Measurements from ENCODE around the gene TBCCD1. TPM values are rescaled to one million over a fixed set of nuclear protein-coding genes. Genes with fewer than 3 reads are reported as not detected.

TBCCD1 gene
- total RNA-seq, 1 donor from 2014 or later, result 19.5 TPM

- no peak overlapping the region for H3K27ac Mint-ChIP-seq (ENCODE audit: unreplicated experiment)
- DNase-seq (ENCODE audit: low spot score), result no peak
- no peak overlapping the region for H3K4me3 Mint-ChIP-seq (ENCODE audit: unreplicated experiment)
- no peak for TF ChIP-seq CTCF (IDR thresholded peaks at IDR 0.05; ENCODE audit: unreplicated experiment)
- peaks cover 3% of the 10 kb centered on the region for H3K27me3 Mint-ChIP-seq (ENCODE audit: unreplicated experiment)
- H3K4me1 Mint-ChIP-seq (ENCODE audit: unreplicated experiment), result no peaks in the 10 kb centered on the region
- no peaks in the 10 kb centered on the region for H3K9me3 Mint-ChIP-seq (ENCODE audit: unreplicated experiment)
- no peaks in the 10 kb centered on the region for H3K36me3 Mint-ChIP-seq (ENCODE audit: low read depth, unreplicated experiment)
Observed at GRCh38 chr3:186515125-186515524, 52.0 kb downstream of the TBCCD1 start.

DNA sequence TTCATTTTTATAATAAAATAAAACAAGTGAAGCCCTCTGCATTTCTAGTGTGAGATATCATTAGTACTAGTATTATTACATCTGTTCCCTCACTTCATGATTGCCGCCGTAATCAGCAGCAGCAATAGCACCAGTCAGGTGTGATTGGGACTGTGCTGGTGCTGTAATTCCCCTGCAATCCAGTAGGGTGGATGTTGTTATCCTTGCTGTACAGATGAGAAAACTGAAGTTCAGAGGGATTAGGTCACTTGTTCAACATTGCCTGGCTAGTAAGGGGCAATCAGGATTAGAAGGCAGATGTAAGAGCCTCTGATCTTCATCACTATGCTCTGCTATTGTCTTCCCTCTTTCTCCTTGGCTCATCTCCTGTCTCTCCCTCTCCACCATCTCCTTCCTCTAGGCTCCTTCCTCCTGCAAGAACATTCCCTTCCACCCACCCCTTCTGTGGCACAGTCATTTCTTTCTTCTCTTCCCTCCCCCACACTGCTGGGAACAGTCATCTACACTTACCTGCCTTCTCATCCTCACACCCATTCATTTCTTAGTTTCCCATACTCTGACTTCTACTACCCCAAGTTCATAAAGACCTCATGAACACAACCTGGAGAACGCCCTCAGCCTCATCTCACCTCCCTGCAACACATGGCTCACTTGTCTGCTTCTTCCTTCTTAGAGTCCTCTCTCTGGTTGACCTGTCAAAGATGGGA lies 52.7 kb downstream of the TBCCD1 start:
- Mint-ChIP-seq H3K36me3 (ENCODE audit: low read depth, unreplicated experiment) (no peaks in the 10 kb centered on the region), H3K9me3 (ENCODE audit: unreplicated experiment) (no peaks in the 10 kb centered on the region), H3K27me3 (ENCODE audit: unreplicated experiment) (peaks cover 3% of the 10 kb centered on the region), H3K4me1 (ENCODE audit: unreplicated experiment) (no peaks in the 10 kb centered on the region), H3K4me3 (ENCODE audit: unreplicated experiment) (no peak overlapping the region), H3K27ac (ENCODE audit: unreplicated experiment) (no peak overlapping the region)
- DNase-seq (ENCODE audit: low spot score), result peak; percentile 18
- peak; percentile 52 for TF ChIP-seq CTCF (IDR thresholded peaks at IDR 0.05; ENCODE audit: unreplicated experiment)

DNA sequence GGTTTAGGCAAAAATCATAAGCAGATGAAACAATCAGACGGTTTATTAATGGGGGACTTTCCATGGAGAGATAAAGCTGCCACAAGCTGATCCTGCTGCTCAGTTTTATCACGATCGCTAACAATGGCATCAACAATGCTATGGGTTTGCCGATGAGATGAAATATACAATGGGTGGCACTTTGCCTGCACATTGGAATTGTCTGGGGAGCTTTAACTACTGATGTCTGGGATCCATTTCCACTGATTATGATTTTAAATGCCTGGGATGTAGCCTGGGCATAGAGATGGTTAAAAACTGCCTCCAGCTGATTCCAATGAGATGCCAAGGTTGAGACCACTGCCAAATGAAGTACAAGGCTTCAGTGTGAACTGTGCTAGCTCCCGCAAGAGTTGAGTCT lies 53.8 kb downstream of the TBCCD1 start:
- H3K4me3 Mint-ChIP-seq (ENCODE audit: unreplicated experiment), result no peak overlapping the region
- TF ChIP-seq CTCF (IDR thresholded peaks at IDR 0.05; ENCODE audit: unreplicated experiment), result no peak
- H3K36me3 Mint-ChIP-seq (ENCODE audit: low read depth, unreplicated experiment), result no peaks in the 10 kb centered on the region
- no peaks in the 10 kb centered on the region for H3K4me1 Mint-ChIP-seq (ENCODE audit: unreplicated experiment)
- no peak for DNase-seq (ENCODE audit: low spot score)
- H3K27ac Mint-ChIP-seq (ENCODE audit: unreplicated experiment), result no peak overlapping the region
- H3K27me3 Mint-ChIP-seq (ENCODE audit: unreplicated experiment), result peaks cover 3% of the 10 kb centered on the region
- H3K9me3 Mint-ChIP-seq (ENCODE audit: unreplicated experiment), result no peaks in the 10 kb centered on the region

DNA sequence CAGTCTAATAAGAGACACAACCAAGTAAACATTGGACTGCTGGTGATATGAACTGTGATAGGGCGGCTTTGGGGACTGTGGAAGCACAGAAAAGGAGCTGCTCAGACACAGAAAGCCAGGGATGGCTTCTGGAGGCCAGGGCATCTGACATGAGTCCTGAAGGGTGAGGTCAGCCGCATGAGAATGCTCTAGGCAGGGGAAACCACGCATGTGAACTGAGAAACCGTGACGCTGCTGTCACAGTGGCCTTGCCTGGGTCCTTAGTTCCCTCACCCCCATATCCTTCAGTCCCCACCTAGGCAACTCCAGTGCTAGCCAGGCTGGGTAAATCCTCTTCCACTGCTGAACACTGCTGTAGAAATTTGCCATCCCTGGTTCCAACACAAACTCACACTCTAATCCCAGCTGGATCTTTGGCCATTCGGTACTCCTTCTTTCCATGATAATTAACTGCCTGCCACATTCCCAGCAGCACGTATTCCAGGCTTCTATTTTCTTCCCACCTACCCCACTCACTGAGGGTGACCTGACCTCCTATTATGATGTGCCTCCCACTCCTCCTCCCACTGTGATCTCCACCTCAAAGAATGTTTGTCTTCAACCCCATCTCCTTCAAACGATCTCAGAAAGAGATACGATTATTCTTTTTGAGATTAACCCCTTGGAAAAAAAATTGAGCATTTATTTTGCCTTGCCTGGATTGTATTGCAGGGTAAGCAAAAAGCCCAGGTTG lies 54.4 kb downstream of the TBCCD1 start:
- no peaks in the 10 kb centered on the region for H3K36me3 Mint-ChIP-seq (ENCODE audit: low read depth, unreplicated experiment)
- no peaks in the 10 kb centered on the region for H3K4me1 Mint-ChIP-seq (ENCODE audit: unreplicated experiment)
- H3K9me3 Mint-ChIP-seq (ENCODE audit: unreplicated experiment), result no peaks in the 10 kb centered on the region
- no peak for DNase-seq (ENCODE audit: low spot score)
- H3K27me3 Mint-ChIP-seq (ENCODE audit: unreplicated experiment), result peaks cover 3% of the 10 kb centered on the region
- no peak overlapping the region for H3K4me3 Mint-ChIP-seq (ENCODE audit: unreplicated experiment)
- H3K27ac Mint-ChIP-seq (ENCODE audit: unreplicated experiment), result no peak overlapping the region
- no peak for TF ChIP-seq CTCF (IDR thresholded peaks at IDR 0.05; ENCODE audit: unreplicated experiment)

GRCh38 chr3:186511702-186512101 lies 55.4 kb downstream of the TBCCD1 start:
- Mint-ChIP-seq H3K36me3 (ENCODE audit: low read depth, unreplicated experiment) (no peaks in the 10 kb centered on the region), H3K4me1 (ENCODE audit: unreplicated experiment) (no peaks in the 10 kb centered on the region), H3K27me3 (ENCODE audit: unreplicated experiment) (peaks cover 3% of the 10 kb centered on the region), H3K4me3 (ENCODE audit: unreplicated experiment) (no peak overlapping the region), H3K27ac (ENCODE audit: unreplicated experiment) (no peak overlapping the region), H3K9me3 (ENCODE audit: unreplicated experiment) (no peaks in the 10 kb centered on the region)
- no peak for DNase-seq (ENCODE audit: low spot score)
- TF ChIP-seq CTCF (IDR thresholded peaks at IDR 0.05; ENCODE audit: unreplicated experiment), result no peak

Data from endothelial cell (in vitro differentiated cells).